ENCODE results near the gene CAPSL. TPM values are rescaled to one million over a fixed set of nuclear protein-coding genes. Genes with fewer than 3 reads are reported as not detected.
"Not testable (repeated sequence)": the region's sequence is repeated elsewhere in the genome, so short reads cannot be mapped to it uniquely, and the experiment has no call there.

The CAPSL gene
- total RNA-seq, 1 donor from 2014 or later, result not detected

DNA sequence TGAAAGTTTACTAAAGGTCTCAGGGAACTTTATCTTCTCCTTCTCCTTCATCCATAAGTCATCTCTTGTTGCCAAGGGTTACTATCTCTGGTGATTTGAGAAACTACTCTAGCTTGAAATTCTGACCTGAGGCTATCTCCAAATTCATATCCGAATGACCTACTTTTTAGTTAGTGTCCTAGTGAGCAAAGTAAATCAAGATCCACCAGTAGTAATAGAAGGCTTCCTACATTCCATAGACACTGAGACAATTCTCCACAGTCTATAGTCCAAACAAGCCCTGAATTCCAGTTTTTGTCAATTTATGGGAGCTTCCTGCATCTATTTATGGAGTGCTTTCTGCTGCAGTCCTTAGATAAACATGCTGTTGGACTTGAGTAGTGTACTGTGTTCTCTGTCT is 76.7 kb downstream of the CAPSL start:
- H3K4me1 ChIP-seq (ENCODE audit: control insufficient read depth in 3 of 3, insufficient read depth in 3 of 3, low read length in 3 of 3), result no peaks in the 10 kb centered on the region
- no peaks in the 10 kb centered on the region for H3K27me3 ChIP-seq (ENCODE audit: control insufficient read depth in 3 of 3, insufficient read depth in 3 of 3, low read length in 3 of 3)
- H3K4me3 ChIP-seq (ENCODE audit: low read length in 3 of 3), result no peak overlapping the region
- no peak overlapping the region for H3K27ac ChIP-seq (ENCODE audit: low read depth, low read length)
- H3K9me3 ChIP-seq (ENCODE audit: control insufficient read depth in 3 of 3, low read length in 3 of 3), result no peaks in the 10 kb centered on the region
- no peaks in the 10 kb centered on the region for H3K36me3 ChIP-seq (ENCODE audit: control insufficient read depth in 3 of 3, insufficient read depth in 3 of 3, low read length in 3 of 3)
- H3K9ac ChIP-seq (ENCODE audit: low read depth in 1 of 3, low read length in 3 of 3), result no peak overlapping the region

DNA sequence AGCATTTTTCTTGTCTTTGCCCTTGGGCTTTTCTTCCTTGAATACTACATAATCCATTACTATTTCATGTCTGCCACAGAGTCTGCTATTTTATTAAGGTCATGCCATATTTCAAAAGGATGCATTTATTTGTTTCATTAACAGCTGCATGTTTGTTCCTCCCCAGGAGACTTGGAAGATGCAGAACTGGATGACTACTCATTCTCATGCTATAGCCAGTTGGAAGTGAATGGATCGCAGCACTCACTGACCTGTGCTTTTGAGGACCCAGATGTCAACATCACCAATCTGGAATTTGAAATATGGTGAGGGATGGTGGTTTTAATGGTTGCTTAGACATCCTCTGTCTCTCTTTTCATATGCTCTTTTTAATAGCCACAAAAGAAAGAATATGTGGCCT is 77.7 kb downstream of the CAPSL start:
- Histone ChIP-seq H3K9me3 (ENCODE audit: control insufficient read depth in 3 of 3, low read length in 3 of 3) (no peaks in the 10 kb centered on the region), H3K4me3 (ENCODE audit: low read length in 3 of 3) (no peak overlapping the region), H3K9ac (ENCODE audit: low read depth in 1 of 3, low read length in 3 of 3) (no peak overlapping the region), H3K36me3 (ENCODE audit: control insufficient read depth in 3 of 3, insufficient read depth in 3 of 3, low read length in 3 of 3) (no peaks in the 10 kb centered on the region), H3K27ac (ENCODE audit: low read depth, low read length) (no peak overlapping the region), H3K27me3 (ENCODE audit: control insufficient read depth in 3 of 3, insufficient read depth in 3 of 3, low read length in 3 of 3) (no peaks in the 10 kb centered on the region), H3K4me1 (ENCODE audit: control insufficient read depth in 3 of 3, insufficient read depth in 3 of 3, low read length in 3 of 3) (no peaks in the 10 kb centered on the region)

- Histone ChIP-seq H3K27me3 (ENCODE audit: control insufficient read depth in 3 of 3, insufficient read depth in 3 of 3, low read length in 3 of 3) (no peaks in the 10 kb centered on the region), H3K4me3 (ENCODE audit: low read length in 3 of 3) (no peak overlapping the region), H3K36me3 (ENCODE audit: control insufficient read depth in 3 of 3, insufficient read depth in 3 of 3, low read length in 3 of 3) (no peaks in the 10 kb centered on the region), H3K9me3 (ENCODE audit: control insufficient read depth in 3 of 3, low read length in 3 of 3) (no peaks in the 10 kb centered on the region), H3K27ac (ENCODE audit: low read depth, low read length) (no peak overlapping the region), H3K4me1 (ENCODE audit: control insufficient read depth in 3 of 3, insufficient read depth in 3 of 3, low read length in 3 of 3) (no peaks in the 10 kb centered on the region), H3K9ac (ENCODE audit: low read depth in 1 of 3, low read length in 3 of 3) (no peak overlapping the region)
Measured at GRCh38 chr5:35859101-35859661, 79.2 kb downstream of the CAPSL start.

GRCh38 chr5:35857606-35858205 is 80.7 kb downstream of the CAPSL start:
- Histone ChIP-seq H3K4me1 (ENCODE audit: control insufficient read depth in 3 of 3, insufficient read depth in 3 of 3, low read length in 3 of 3) (no peaks in the 10 kb centered on the region), H3K9ac (ENCODE audit: low read depth in 1 of 3, low read length in 3 of 3) (no peak overlapping the region), H3K27ac (ENCODE audit: low read depth, low read length) (no peak overlapping the region), H3K4me3 (ENCODE audit: low read length in 3 of 3) (no peak overlapping the region), H3K36me3 (ENCODE audit: control insufficient read depth in 3 of 3, insufficient read depth in 3 of 3, low read length in 3 of 3) (no peaks in the 10 kb centered on the region), H3K9me3 (ENCODE audit: control insufficient read depth in 3 of 3, low read length in 3 of 3) (no peaks in the 10 kb centered on the region), H3K27me3 (ENCODE audit: control insufficient read depth in 3 of 3, insufficient read depth in 3 of 3, low read length in 3 of 3) (no peaks in the 10 kb centered on the region)

DNA sequence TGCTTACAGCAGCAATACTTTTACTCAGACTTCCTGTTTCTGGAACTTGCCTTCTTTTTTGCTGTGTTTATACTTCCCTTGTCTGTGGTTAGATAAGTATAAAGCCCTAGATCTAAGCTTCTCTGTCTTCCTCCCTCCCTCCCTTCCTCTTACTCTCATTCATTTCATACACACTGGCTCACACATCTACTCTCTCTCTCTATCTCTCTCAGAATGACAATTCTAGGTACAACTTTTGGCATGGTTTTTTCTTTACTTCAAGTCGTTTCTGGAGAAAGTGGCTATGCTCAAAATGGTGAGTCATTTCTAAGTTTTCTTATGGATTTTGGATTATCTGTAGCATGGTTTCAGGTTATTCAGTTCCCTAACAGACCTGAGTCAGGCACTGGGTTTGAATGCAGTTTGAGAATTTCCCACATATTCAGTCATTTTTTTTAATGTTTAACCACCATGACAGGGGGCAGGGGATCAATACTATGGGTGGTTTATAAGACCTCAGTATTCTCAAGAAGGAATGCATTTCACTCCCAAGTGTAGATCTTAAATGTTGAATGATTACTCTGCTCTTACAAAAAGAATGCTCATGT is 81.6 kb downstream of the CAPSL start, which contains the start of gene IL7R:
Gene IL7R (plus strand): TSS at position 127 of the 587 bp plus-strand sequence. CDS start 87 bp downstream, at position 214.
- Histone ChIP-seq H3K27ac (ENCODE audit: low read depth, low read length) (no peak within 1 kb of the TSS), H3K36me3 (ENCODE audit: control insufficient read depth in 3 of 3, insufficient read depth in 3 of 3, low read length in 3 of 3) (no peaks in the 10 kb centered on the region), H3K4me1 (ENCODE audit: control insufficient read depth in 3 of 3, insufficient read depth in 3 of 3, low read length in 3 of 3) (peaks cover 0 to 1% (median 0%) of the 10 kb centered on the region in 3 donors), H3K4me3 (ENCODE audit: low read length in 3 of 3) (no peak within 1 kb of the TSS), H3K9me3 (ENCODE audit: control insufficient read depth in 3 of 3, low read length in 3 of 3) (no peaks in the 10 kb centered on the region), H3K9ac (ENCODE audit: low read depth in 1 of 3, low read length in 3 of 3) (no peak within 1 kb of the TSS), H3K27me3 (ENCODE audit: control insufficient read depth in 3 of 3, insufficient read depth in 3 of 3, low read length in 3 of 3) (no peaks in the 10 kb centered on the region)

DNA sequence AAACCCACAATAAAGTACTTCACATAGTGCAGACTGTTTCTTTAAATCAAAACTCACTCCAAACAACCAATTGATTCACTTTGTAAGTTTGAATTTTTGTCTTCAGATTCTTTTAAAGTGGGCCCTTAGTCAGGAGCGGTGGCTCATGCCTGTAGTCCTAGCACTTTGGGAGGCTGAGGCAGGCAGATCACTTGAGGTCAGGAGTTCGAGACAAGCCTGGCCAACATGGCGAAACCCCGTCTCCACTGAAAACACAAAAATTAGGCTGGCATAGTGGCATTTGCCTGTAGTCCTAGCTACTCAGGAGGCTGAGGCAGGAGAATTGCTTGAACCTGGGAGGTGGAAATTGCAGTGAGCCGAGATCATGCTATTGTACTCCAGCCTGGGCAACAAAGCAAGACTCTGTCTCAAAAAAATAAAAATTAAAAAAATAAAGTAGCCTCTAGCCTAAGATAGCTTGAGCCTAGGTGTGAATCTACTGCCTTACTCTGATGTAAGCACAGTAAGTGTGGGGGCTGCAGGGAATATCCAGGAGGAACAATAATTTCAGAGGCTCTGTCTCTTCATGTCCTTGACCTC is 82.1 kb downstream of the CAPSL start:
- H3K27me3 ChIP-seq (ENCODE audit: control insufficient read depth in 3 of 3, insufficient read depth in 3 of 3, low read length in 3 of 3); H3K4me1 ChIP-seq (ENCODE audit: control insufficient read depth in 3 of 3, insufficient read depth in 3 of 3, low read length in 3 of 3); H3K4me3 ChIP-seq (ENCODE audit: low read length in 3 of 3); H3K36me3 ChIP-seq (ENCODE audit: control insufficient read depth in 3 of 3, insufficient read depth in 3 of 3, low read length in 3 of 3); H3K27ac ChIP-seq (ENCODE audit: low read depth, low read length); H3K9me3 ChIP-seq (ENCODE audit: control insufficient read depth in 3 of 3, low read length in 3 of 3); H3K9ac ChIP-seq (ENCODE audit: low read depth in 1 of 3, low read length in 3 of 3): not testable (repeated sequence)

- H3K9ac ChIP-seq (ENCODE audit: low read depth in 1 of 3, low read length in 3 of 3), result no peak overlapping the region
- H3K27me3 ChIP-seq (ENCODE audit: control insufficient read depth in 3 of 3, insufficient read depth in 3 of 3, low read length in 3 of 3), result no peaks in the 10 kb centered on the region
- peaks cover 0 to 4% (median 4%) of the 10 kb centered on the region in 3 donors for H3K4me1 ChIP-seq (ENCODE audit: control insufficient read depth in 3 of 3, insufficient read depth in 3 of 3, low read length in 3 of 3)
- H3K27ac ChIP-seq (ENCODE audit: low read depth, low read length), result no peak overlapping the region
- no peaks in the 10 kb centered on the region for H3K9me3 ChIP-seq (ENCODE audit: control insufficient read depth in 3 of 3, low read length in 3 of 3)
- H3K36me3 ChIP-seq (ENCODE audit: control insufficient read depth in 3 of 3, insufficient read depth in 3 of 3, low read length in 3 of 3), result no peaks in the 10 kb centered on the region
- no peak overlapping the region for H3K4me3 ChIP-seq (ENCODE audit: low read length in 3 of 3)
Measured at GRCh38 chr5:35855187-35855586, 83.2 kb downstream of the CAPSL start.

Small RNA genes lying within 50 kb of the gene (small RNA-seq; reads per million reads assigned to genes)
- not detected for gene AC112204.1

Other genes starting within 250 kb of the CAPSL start
- gene IL7R, start 81.7 kb downstream of the CAPSL start, total RNA-seq, result 0.52 TPM
- gene UGT3A1, start 52.8 kb upstream of the CAPSL start, total RNA-seq, result 12.5 TPM
- gene UGT3A2, start 128.3 kb upstream of the CAPSL start, total RNA-seq, result under 0.01 TPM
- 13.0 TPM for gene LMBRD2, start 213.3 kb upstream of the CAPSL start, total RNA-seq
- 34.4 TPM for gene SKP2, start 213.5 kb upstream of the CAPSL start, total RNA-seq

All from skeletal muscle tissue (tissue), 5 donors.